ENCODE data around the gene ZNF444. TPM values are rescaled to one million over a fixed set of nuclear protein-coding genes. Genes with fewer than 3 reads are reported as not detected.
A peak's percentile ranks its signal among the peaks of the same experiment; 100 is the strongest.
"Not testable (repeated sequence)": the region's sequence is repeated elsewhere in the genome, so short reads cannot be mapped to it uniquely, and the experiment has no call there.

ZNF444 gene
- polyA plus RNA-seq, 2 of the 4 experiments (the other 2 are of a cell fraction) = 16.5 to 26.2 TPM

DNA sequence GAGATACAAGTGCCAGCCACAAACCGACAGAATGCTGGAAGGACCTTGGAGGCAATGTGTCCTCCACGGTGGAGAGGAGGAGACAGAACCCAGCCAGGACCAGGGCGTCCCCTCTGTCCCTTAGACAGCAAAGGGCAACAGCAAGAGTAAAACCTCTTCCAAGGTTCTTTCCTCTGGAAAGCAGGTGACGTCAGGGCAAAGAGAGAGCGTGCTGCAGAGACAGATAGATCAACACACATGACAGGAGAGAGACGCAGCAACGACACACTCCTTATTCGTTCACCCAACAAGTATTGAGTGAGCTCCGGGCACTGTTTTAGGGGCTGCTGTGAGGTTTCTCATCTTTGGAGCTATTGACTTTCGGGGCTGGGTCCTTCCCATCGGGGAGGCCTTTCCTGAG is 33.5 kb downstream of the ZNF444 start:
- WGBS (ENCODE audit: missing lambda C conversion rate) = 18% methylated on average over 11 of the region's 11 CpGs
- Histone ChIP-seq H3K4me3 (no peak overlapping the region), H3K9me3 (no peaks in the 10 kb centered on the region), H3K4me2 (0 out of 3 replicates have a peak overlapping the region, but pooled peaks have one; percentile 21), H3K4me1 (no peaks in the 10 kb centered on the region), H3K27ac (no peak overlapping the region)
- peak in 1 of 2 experiments; percentile 25 for DNase-seq (ENCODE audit: low read depth in 1 of 2, low spot score in 1 of 2)
- FAIRE-seq = no peak
- ChIA-PET POLR2A (no interaction called here), CTCF (interaction anchor here (1.1 to 2.3 kb wide), 3 partner anchors 19 to 98 kb away, joined by 3 to 9 read pairs (median 7); no protein-coding TSS in a partner anchor)
- no peak for TF ChIP-seq TP53 (CRISPR knock-in tag; IDR thresholded peaks at IDR 0.05)
- no peak for TF ChIP-seq EHF (CRISPR knock-in tag; IDR thresholded peaks at IDR 0.05)
- TF ChIP-seq ESRRA (IDR thresholded peaks at IDR 0.05; ENCODE audit: borderline replicate concordance, low read length) = no peak
- TF ChIP-seq HOXB5 (CRISPR knock-in tag; IDR thresholded peaks at IDR 0.05) = no peak
- TF ChIP-seq, protein P1, sequence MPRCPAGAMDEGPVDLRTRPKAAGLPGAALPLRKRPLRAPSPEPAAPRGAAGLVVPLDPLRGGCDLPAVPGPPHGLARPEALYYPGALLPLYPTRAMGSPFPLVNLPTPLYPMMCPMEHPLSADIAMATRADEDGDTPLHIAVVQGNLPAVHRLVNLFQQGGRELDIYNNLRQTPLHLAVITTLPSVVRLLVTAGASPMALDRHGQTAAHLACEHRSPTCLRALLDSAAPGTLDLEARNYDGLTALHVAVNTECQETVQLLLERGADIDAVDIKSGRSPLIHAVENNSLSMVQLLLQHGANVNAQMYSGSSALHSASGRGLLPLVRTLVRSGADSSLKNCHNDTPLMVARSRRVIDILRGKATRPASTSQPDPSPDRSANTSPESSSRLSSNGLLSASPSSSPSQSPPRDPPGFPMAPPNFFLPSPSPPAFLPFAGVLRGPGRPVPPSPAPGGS (IDR thresholded peaks at IDR 0.05) = no peak
- no peak for TF ChIP-seq HOXB13 (CRISPR knock-in tag; IDR thresholded peaks at IDR 0.05; ENCODE audit: low read depth)
- TF ChIP-seq KDM5A (IDR thresholded peaks at IDR 0.05) = no peak
- TF ChIP-seq, protein P2, sequence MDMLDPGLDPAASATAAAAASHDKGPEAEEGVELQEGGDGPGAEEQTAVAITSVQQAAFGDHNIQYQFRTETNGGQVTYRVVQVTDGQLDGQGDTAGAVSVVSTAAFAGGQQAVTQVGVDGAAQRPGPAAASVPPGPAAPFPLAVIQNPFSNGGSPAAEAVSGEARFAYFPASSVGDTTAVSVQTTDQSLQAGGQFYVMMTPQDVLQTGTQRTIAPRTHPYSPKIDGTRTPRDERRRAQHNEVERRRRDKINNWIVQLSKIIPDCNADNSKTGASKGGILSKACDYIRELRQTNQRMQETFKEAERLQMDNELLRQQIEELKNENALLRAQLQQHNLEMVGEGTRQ (IDR thresholded peaks at IDR 0.05) = no peak
- TF ChIP-seq, protein P3, sequence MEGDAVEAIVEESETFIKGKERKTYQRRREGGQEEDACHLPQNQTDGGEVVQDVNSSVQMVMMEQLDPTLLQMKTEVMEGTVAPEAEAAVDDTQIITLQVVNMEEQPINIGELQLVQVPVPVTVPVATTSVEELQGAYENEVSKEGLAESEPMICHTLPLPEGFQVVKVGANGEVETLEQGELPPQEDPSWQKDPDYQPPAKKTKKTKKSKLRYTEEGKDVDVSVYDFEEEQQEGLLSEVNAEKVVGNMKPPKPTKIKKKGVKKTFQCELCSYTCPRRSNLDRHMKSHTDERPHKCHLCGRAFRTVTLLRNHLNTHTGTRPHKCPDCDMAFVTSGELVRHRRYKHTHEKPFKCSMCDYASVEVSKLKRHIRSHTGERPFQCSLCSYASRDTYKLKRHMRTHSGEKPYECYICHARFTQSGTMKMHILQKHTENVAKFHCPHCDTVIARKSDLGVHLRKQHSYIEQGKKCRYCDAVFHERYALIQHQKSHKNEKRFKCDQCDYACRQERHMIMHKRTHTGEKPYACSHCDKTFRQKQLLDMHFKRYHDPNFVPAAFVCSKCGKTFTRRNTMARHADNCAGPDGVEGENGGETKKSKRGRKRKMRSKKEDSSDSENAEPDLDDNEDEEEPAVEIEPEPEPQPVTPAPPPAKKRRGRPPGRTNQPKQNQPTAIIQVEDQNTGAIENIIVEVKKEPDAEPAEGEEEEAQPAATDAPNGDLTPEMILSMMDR (IDR thresholded peaks at IDR 0.05) = no peak
- no peak for TF ChIP-seq TFCP2L1 (CRISPR knock-in tag; IDR thresholded peaks at IDR 0.05)
- TF ChIP-seq, protein P4, sequence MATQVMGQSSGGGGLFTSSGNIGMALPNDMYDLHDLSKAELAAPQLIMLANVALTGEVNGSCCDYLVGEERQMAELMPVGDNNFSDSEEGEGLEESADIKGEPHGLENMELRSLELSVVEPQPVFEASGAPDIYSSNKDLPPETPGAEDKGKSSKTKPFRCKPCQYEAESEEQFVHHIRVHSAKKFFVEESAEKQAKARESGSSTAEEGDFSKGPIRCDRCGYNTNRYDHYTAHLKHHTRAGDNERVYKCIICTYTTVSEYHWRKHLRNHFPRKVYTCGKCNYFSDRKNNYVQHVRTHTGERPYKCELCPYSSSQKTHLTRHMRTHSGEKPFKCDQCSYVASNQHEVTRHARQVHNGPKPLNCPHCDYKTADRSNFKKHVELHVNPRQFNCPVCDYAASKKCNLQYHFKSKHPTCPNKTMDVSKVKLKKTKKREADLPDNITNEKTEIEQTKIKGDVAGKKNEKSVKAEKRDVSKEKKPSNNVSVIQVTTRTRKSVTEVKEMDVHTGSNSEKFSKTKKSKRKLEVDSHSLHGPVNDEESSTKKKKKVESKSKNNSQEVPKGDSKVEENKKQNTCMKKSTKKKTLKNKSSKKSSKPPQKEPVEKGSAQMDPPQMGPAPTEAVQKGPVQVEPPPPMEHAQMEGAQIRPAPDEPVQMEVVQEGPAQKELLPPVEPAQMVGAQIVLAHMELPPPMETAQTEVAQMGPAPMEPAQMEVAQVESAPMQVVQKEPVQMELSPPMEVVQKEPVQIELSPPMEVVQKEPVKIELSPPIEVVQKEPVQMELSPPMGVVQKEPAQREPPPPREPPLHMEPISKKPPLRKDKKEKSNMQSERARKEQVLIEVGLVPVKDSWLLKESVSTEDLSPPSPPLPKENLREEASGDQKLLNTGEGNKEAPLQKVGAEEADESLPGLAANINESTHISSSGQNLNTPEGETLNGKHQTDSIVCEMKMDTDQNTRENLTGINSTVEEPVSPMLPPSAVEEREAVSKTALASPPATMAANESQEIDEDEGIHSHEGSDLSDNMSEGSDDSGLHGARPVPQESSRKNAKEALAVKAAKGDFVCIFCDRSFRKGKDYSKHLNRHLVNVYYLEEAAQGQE (IDR thresholded peaks at IDR 0.05) = no peak
- no peak for TF ChIP-seq CHD4 (IDR thresholded peaks at IDR 0.05; ENCODE audit: borderline replicate concordance)
- TF ChIP-seq POLR2A (IDR thresholded peaks at IDR 0.05; ENCODE audit: low read length) = no peak
- TF ChIP-seq, protein P5, sequence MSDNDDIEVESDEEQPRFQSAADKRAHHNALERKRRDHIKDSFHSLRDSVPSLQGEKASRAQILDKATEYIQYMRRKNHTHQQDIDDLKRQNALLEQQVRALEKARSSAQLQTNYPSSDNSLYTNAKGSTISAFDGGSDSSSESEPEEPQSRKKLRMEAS (IDR thresholded peaks at IDR 0.05) = no peak
- peak; percentile 40; a peak in 5 of 6 replicates for ATAC-seq

DNA sequence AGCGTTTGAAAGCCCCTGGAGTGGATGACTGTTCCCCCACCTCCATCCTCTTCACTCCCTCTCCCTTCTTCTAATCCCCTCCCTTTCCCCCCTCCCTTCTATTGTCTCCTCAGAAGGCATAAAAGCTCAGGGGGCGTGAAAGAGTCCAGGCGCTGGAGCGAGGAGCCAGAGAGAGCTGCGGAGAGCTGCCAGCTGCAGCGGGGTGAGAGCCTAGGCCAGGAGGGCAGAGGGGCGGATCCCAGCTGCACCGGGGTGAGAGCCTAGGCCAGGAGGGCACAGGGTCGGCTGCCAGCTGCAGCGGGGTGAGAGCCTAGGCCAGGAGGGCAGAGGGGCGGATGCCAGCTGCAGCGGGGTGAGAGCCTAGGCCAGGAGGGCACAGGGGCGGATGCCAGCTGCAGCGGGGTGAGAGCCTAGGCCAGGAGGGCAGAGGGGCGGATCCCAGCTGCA is 34.8 kb downstream of the ZNF444 start, which contains the start of gene GALP:
GALP (plus strand) TSS at position 148 of the 447 bp plus-strand sequence. CDS start 1,101 bp downstream, outside the sequence.
- POLR2A ChIA-PET; ATAC-seq; FAIRE-seq; H3K27ac ChIP-seq; H3K4me2 ChIP-seq; H3K4me3 ChIP-seq; H3K9me3 ChIP-seq; DNase-seq (ENCODE audit: low read depth in 1 of 2, low spot score in 1 of 2); H3K4me1 ChIP-seq: not testable (repeated sequence)
- CTCF ChIA-PET = interaction anchor here (0.7 to 2.3 kb wide), 3 partner anchors 21 to 226 kb away, joined by 3 to 9 read pairs (median 7); no protein-coding TSS in a partner anchor
- WGBS (ENCODE audit: missing lambda C conversion rate) = 68% methylated on average over 15 of the region's 15 CpGs

DNA sequence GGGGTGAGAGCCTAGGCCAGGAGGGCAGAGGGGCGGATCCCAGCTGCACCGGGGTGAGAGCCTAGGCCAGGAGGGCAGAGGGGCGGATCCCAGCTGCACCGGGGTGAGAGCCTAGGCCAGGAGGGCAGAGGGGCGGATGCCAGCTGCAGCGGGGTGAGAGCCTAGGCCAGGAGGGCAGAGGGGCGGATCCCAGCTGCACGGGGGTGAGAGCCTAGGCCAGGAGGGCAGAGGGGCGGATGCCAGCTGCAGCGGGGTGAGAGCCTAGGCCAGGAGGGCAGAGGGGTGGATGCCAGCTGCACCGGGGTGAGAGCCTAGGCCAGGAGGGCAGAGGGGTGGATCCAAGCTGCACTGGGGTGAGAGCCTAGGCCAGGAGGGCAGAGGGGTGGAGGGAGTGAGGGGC is 35.2 kb downstream of the ZNF444 start:
- H3K4me3 ChIP-seq; H3K4me1 ChIP-seq; FAIRE-seq; H3K27ac ChIP-seq; POLR2A ChIA-PET; H3K4me2 ChIP-seq; ATAC-seq; H3K9me3 ChIP-seq; DNase-seq (ENCODE audit: low read depth in 1 of 2, low spot score in 1 of 2): not testable (repeated sequence)
- CTCF ChIA-PET = interaction anchor here (0.5 to 2.3 kb wide), 3 partner anchors 13 to 146 kb away, joined by 3 to 9 read pairs (median 3); no protein-coding TSS in a partner anchor
- WGBS (ENCODE audit: missing lambda C conversion rate) = 68% methylated on average over 6 of the region's 11 CpGs

Measured in A549 (cell line).